ENCODE results near the gene ZNF107.

Gene ZNF107

DNA sequence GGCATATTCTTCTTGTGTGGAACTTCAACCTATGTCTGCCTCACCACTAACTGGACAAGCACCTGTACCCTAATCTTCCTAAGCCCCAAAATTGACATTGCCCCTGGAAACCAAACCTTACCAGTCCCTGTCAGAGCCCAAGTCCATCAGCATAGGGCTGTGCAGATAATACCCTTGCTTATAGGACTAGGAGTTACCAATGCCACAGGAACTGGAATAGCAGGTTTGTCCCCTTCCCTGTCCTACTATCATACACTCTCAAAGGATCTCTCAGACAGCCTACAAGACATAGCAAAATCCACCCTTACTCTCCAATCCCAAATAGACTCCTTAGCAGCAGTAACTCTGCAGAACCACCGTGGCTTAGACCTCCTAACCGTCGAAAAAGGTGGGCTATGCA, 19.8 kb downstream of the ZNF107 start:
- H3K4me3 ChIP-seq (ENCODE audit: low read depth, low read length, poor library complexity, severe bottlenecking): no peak overlapping the region
- H2AFZ ChIP-seq (ENCODE audit: low read length): no peak overlapping the region
- H3F3A ChIP-seq (ENCODE audit: insufficient read depth, low read length): no peaks in the 10 kb centered on the region
- no peak overlapping the region for H3K4me2 ChIP-seq (ENCODE audit: low read length)
- H3K9ac ChIP-seq (ENCODE audit: low read length): no peak overlapping the region
- H3K79me2 ChIP-seq (ENCODE audit: insufficient read depth, low read length): no peaks in the 10 kb centered on the region
- no peaks in the 10 kb centered on the region for H3K9me2 ChIP-seq (ENCODE audit: low read depth, low read length)
- H3K27ac ChIP-seq (ENCODE audit: low read depth, low read length, poor library complexity, severe bottlenecking): no peak overlapping the region
- peaks cover 99% of the 10 kb centered on the region for H3K36me3 ChIP-seq (ENCODE audit: insufficient read depth, low read length)
- no peaks in the 10 kb centered on the region for H3K27me3 ChIP-seq (ENCODE audit: insufficient read depth, low read length)
- TF ChIP-seq, protein P1, sequence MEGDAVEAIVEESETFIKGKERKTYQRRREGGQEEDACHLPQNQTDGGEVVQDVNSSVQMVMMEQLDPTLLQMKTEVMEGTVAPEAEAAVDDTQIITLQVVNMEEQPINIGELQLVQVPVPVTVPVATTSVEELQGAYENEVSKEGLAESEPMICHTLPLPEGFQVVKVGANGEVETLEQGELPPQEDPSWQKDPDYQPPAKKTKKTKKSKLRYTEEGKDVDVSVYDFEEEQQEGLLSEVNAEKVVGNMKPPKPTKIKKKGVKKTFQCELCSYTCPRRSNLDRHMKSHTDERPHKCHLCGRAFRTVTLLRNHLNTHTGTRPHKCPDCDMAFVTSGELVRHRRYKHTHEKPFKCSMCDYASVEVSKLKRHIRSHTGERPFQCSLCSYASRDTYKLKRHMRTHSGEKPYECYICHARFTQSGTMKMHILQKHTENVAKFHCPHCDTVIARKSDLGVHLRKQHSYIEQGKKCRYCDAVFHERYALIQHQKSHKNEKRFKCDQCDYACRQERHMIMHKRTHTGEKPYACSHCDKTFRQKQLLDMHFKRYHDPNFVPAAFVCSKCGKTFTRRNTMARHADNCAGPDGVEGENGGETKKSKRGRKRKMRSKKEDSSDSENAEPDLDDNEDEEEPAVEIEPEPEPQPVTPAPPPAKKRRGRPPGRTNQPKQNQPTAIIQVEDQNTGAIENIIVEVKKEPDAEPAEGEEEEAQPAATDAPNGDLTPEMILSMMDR (IDR thresholded peaks at IDR 0.05; ENCODE audit: low read length): no peak
- no peak for TF ChIP-seq EZH2 (IDR thresholded peaks at IDR 0.05; ENCODE audit: borderline replicate concordance, low read length)
- no peaks in the 10 kb centered on the region for H4K20me1 ChIP-seq (ENCODE audit: insufficient read depth, low read length)
- H3K4me1 ChIP-seq (ENCODE audit: insufficient read depth, low read length, severe bottlenecking): no peaks in the 10 kb centered on the region
- H3K9me3 ChIP-seq (ENCODE audit: low read length): peaks cover 35% of the 10 kb centered on the region

DNA sequence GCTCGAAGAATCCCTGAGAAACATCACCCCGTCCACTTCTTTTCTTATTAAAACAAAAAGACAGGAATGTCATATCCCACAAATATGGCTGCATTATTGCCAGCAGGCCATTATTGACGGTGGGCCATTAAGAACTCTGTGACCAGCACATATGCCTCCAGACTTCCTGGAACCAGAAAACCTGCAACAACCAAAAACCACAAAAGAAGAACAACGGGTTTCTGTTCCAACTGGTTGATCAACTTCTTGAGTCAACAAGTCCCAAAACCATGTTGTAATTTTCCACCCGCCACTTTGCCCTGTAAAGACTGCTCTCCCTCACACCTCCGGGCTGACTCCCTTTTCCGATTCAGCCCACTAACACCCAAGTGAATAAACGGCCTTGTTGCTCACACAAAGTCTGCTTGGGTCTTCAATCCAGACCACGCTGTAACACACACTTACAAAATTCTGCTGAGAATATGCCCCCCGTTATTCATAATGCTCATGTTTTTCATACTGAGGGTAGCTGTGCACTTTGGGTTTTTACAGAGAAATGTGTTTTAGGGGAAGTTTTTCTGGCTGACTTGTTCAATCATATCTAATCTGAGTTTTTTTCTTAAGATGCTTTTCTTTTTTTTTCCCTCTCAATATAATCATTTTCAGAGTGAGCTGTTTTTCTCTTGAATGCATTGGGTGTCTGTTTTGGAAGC, 20.7 kb downstream of the ZNF107 start:
- Histone ChIP-seq H3K4me3 (ENCODE audit: low read depth, low read length, poor library complexity, severe bottlenecking) (no peak overlapping the region), H3K9ac (ENCODE audit: low read length) (no peak overlapping the region), H3K9me3 (ENCODE audit: low read length) (peaks cover 31% of the 10 kb centered on the region), H3K27me3 (ENCODE audit: insufficient read depth, low read length) (no peaks in the 10 kb centered on the region), H3K4me1 (ENCODE audit: insufficient read depth, low read length, severe bottlenecking) (no peaks in the 10 kb centered on the region), H3K4me2 (ENCODE audit: low read length) (no peak overlapping the region), H3K36me3 (ENCODE audit: insufficient read depth, low read length) (peaks cover 99% of the 10 kb centered on the region), H4K20me1 (ENCODE audit: insufficient read depth, low read length) (no peaks in the 10 kb centered on the region), H3K9me2 (ENCODE audit: low read depth, low read length) (no peaks in the 10 kb centered on the region), H3K79me2 (ENCODE audit: insufficient read depth, low read length) (no peaks in the 10 kb centered on the region), H3F3A (ENCODE audit: insufficient read depth, low read length) (no peaks in the 10 kb centered on the region), H3K27ac (ENCODE audit: low read depth, low read length, poor library complexity, severe bottlenecking) (no peak overlapping the region), H2AFZ (ENCODE audit: low read length) (no peak overlapping the region)
- TF ChIP-seq, protein P1 (IDR thresholded peaks at IDR 0.05; ENCODE audit: low read length): no peak
- TF ChIP-seq EZH2 (IDR thresholded peaks at IDR 0.05; ENCODE audit: borderline replicate concordance, low read length): no peak

DNA sequence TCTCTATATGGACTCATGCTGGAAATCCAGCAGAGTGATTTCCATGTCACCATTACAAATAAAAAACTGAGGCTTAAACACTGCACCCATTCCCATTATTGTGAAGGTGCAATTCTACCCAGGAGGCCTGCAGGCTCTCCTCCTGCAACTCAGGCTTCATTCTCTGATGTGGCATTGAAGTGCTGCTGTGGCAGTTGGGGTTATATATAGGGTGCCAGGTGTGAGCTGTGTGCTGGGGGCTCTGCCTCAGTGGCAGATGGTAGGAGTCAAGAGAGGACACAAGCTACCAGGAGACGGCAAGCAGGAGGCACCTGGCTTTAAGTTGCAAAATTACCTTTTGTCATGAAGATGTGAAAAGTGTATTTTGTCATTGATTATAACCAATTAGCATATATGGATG, 21.3 kb downstream of the ZNF107 start:
- H4K20me1 ChIP-seq (ENCODE audit: insufficient read depth, low read length): no peaks in the 10 kb centered on the region
- peaks cover 99% of the 10 kb centered on the region for H3K36me3 ChIP-seq (ENCODE audit: insufficient read depth, low read length)
- H3K4me1 ChIP-seq (ENCODE audit: insufficient read depth, low read length, severe bottlenecking): no peaks in the 10 kb centered on the region
- no peak overlapping the region for H3K27ac ChIP-seq (ENCODE audit: low read depth, low read length, poor library complexity, severe bottlenecking)
- no peak overlapping the region for H3K9ac ChIP-seq (ENCODE audit: low read length)
- no peak for TF ChIP-seq EZH2 (IDR thresholded peaks at IDR 0.05; ENCODE audit: borderline replicate concordance, low read length)
- TF ChIP-seq, protein P1 (IDR thresholded peaks at IDR 0.05; ENCODE audit: low read length): no peak
- no peaks in the 10 kb centered on the region for H3K27me3 ChIP-seq (ENCODE audit: insufficient read depth, low read length)
- no peaks in the 10 kb centered on the region for H3K79me2 ChIP-seq (ENCODE audit: insufficient read depth, low read length)
- H2AFZ ChIP-seq (ENCODE audit: low read length): no peak overlapping the region
- no peak overlapping the region for H3K4me3 ChIP-seq (ENCODE audit: low read depth, low read length, poor library complexity, severe bottlenecking)
- no peaks in the 10 kb centered on the region for H3F3A ChIP-seq (ENCODE audit: insufficient read depth, low read length)
- no peaks in the 10 kb centered on the region for H3K9me2 ChIP-seq (ENCODE audit: low read depth, low read length)
- peaks cover 32% of the 10 kb centered on the region for H3K9me3 ChIP-seq (ENCODE audit: low read length)
- H3K4me2 ChIP-seq (ENCODE audit: low read length): no peak overlapping the region
